Activated CD8-positive, alpha-beta memory T cell treated with anti-CD3 and anti-CD28 coated beads for 36 hours (primary cell): ENCODE measurements around the gene RAB34. TPM values are rescaled to one million over a fixed set of nuclear protein-coding genes. Genes with fewer than 3 reads are reported as not detected.

Experiments used
- CTCF ChIA-PET: fragments of 350-600 bp; sonication (Branson Sonifier 250); formaldehyde crosslinking; loops from one replicate; lab custom pipeline; 2021; ENCODE audit warnings: antibody characterized with exemption; lab: Charles Lee
- POLR2A ChIA-PET: fragments of 350-600 bp; sonication (Branson Sonifier 250); formaldehyde crosslinking; loops from one replicate; lab custom pipeline; 2021; ENCODE audit warnings: antibody characterized with exemption; lab: Charles Lee
- total RNA-seq, 2 experiments: library from RNA; stranded (reverse); gene quantifications; one replicate each; pipeline ENCODE4 v1.2.3, GENCODE V29; 2021

Gene RAB34
- total RNA-seq, 2 experiments from 2014 or later = 8.5 to 11.7 TPM

DNA sequence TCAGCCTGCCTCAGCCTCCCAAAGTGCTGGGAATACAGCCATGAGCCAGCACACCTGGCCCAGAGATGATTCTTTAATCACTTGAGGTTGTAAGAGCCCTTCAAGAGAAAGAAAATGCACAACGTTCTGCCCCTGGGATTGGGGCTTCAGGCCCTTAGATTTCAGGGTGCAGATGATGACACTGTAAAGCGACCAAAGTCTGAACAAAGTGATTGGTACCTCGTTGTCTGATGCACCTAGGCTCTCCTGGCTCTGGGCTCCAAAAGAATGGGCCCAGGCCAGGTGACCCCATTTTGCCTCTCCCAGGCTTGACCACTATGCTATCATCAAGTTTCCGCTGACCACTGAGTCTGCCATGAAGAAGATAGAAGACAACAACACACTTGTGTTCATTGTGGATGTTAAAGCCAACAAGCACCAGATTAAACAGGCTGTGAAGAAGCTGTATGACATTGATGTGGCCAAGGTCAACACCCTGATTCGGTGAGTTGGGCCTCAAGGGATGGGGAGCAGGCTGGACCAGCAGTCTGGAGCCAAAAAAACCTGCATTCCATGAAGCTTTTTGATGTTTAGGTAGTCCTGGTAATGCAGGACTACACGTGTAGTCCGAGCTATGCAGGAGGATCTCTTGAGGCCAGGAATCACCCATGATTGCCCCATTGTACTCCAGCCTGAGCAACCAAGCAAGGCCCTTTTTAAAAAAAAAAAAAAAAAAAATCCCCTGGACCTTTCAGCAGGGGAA is 4.9 kb upstream of the RAB34 start:
- ChIA-PET CTCF (no interaction called here), POLR2A (interaction anchor here (0.6 to 4.2 kb wide), 2 partner anchors 11 to 1113 kb away, joined by 4 to 43 read pairs; partner anchors contain the start of gene PROCA1)

DNA sequence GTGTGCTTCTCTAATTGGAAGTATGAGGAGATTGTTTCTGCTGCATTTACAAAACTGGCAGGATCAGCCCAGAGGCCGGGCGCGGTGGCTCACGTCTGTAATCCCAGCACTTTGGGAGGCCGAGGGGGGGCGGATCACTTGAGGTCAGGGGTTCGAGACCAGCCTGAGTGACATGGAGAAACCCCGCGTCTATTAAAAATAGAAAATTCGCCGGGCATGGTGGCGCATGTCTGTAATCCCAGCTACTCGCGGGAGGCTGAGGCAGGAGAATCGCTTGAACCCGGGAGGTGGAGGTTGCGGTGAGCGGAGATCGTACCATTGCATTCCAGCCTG is 3.3 kb upstream of the RAB34 start:
- ChIA-PET CTCF (interaction anchor here (1.0 to 1.7 kb wide), 3 partner anchors 11 to 427 kb away, joined by 3 read pairs; partner anchors contain the start of gene BLTP2), POLR2A (interaction anchor here (0.7 to 4.2 kb wide), 6 partner anchors 7 to 420 kb away, joined by 3 to 43 read pairs (median 10); partner anchors contain the start of genes NEK8 and PROCA1)

DNA sequence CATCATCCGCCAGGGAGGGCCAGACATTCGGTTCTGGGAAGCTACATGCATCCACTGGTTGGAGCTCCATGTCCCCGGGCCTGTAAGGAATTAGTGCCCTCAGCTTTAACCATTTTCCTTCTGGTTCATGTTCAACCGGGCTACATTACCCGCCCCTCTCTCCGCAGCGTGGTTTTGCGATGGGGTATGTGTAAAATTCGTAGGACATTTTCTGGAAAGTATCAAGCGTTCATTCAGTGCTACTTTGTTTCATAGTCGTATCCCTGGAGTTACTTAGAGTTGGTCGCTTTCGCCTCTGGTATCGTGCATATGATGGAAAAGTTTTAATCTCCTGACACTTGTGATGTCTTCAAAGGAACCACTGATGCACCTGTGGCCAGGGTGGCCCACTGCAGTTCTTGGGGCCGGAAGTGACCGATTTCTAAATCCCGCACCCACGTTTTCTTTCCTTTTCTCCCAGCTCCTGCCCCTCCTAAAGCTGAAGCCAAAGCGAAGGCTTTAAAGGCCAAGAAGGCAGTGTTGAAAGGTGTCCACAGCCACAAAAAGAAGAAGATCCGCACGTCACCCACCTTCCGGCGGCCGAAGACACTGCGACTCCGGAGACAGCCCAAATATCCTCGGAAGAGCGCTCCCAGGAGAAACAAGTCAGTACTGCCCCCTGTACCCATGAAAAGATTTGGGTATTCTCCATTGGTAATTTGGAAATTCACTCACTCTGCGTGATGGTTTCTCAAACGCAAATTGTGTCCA is 2.8 kb upstream of the RAB34 start:
- ChIA-PET CTCF (interaction anchor here (0.6 to 1.7 kb wide), 6 partner anchors 8 to 103 kb away, joined by 3 to 8 read pairs (median 3); partner anchors contain the start of genes BLTP2, NEK8 and PROCA1), POLR2A (interaction anchor here (0.8 to 4.2 kb wide), 11 partner anchors 8 to 420 kb away, joined by 3 to 43 read pairs (median 8); partner anchors contain the start of genes NEK8, PHF12, PIGS and POLDIP2)

DNA sequence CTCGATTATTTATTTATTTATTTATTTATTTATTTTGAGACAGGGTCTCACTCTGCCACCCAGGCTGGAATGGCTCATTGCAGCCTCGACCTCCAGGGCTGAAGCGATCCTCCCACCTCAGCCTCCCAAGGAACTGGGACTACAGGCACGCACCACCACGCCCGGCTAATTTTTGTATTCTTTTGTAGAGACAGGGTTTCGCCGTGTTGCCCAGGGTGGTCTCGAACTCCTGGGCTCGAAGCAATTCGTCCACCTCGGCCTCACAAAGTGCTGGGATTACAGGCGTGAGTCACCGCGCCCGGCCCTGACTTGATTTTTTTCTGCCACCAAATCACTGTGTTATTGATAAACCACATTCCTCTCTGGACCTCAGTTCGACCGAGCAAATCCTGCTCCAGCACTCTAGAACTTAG is 1.4 kb upstream of the RAB34 start:
- POLR2A ChIA-PET = interaction anchor here (0.5 to 4.2 kb wide), 10 partner anchors 7 to 422 kb away, joined by 3 to 43 read pairs (median 8); partner anchors contain the start of genes NEK8, PHF12, PROCA1 and SDF2
- CTCF ChIA-PET = interaction anchor here (0.8 to 1.5 kb wide), 4 partner anchors 8 to 230 kb away, joined by 3 to 8 read pairs (median 6); partner anchors contain the start of genes NEK8 and PROCA1

DNA sequence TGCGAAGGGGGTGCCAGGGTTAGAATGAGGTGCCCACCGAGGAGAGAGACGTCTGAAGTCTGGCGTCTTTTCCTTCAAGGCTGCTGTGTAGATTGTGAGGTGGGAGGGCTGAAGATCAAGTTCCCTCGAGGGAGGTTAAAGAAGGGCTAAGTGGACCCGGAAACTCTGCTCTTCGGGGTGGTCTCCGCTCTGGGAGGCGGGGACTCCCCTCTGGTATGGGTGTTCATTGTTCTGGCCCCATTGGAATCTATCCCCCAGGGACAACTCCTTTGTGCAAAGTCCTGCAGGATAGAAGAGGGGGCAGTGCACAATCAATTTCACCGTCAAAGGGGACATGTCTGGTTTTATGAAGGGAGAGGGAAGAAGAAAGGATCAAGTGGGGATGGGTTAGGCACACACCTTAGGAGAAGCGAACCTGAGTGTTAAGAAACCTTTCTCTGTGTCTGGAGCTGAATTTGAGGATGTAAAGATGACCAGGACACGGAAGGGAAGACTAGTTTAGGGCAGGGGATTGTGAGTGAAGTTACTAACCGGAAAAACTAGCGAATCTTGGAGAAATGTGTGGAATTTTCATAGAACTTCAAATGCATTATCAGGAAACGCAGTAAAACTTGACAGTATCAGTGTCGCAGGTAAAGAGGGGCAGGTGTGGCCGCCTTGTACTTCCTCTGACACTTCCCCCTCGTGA is 809 bp upstream of the RAB34 start:
- ChIA-PET CTCF (interaction anchor here (1.0 to 1.5 kb wide), 2 partner anchors 10 to 231 kb away, joined by 3 to 8 read pairs; partner anchors contain the start of gene NEK8), POLR2A (no interaction called here)

DNA sequence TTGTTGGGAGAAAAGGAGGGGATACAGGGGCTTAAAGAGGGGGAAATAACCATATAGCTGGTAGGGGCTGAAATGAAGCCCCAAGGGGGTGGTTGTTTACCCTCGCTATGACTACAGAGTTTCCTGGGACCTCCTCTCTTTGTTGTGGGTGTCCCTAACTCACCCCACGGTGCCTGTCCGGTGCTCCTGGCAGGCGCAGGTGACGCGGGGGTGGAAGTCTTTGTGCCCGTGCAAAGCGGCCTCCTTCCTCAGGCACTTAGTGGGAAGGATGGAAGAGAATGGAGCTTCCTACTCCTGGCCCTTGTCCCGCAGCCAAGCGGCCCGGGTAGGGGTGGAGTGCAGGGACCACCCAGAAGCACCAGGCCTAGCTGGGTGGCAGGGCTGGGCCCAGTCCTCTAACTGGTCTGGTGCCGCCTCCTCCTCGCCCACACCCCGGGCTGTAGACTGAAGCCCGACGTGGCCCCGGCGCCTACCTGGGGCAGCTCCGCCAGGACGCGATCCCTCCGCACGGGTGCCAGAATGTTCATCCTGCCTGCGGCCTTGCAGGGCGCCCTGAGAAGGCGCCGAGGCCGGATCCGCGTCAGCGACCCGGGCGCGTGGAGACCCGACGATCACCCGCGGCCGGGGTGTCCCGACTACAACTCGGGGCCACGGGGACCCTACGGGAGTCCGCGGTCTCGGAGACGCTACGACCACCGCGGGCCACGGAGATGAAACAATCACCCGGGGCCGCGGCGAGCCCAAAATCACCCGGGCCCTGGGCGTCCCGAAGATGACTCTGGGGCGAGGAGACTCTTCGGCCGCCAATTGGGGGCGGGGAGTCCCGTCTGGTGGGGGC is 709 bp downstream of the RAB34 start:
- CTCF ChIA-PET = interaction anchor here (0.5 to 2.2 kb wide), 2 partner anchors 10 to 1053 kb away, joined by 3 to 10 read pairs; no protein-coding TSS in a partner anchor
- POLR2A ChIA-PET = no interaction called here

DNA sequence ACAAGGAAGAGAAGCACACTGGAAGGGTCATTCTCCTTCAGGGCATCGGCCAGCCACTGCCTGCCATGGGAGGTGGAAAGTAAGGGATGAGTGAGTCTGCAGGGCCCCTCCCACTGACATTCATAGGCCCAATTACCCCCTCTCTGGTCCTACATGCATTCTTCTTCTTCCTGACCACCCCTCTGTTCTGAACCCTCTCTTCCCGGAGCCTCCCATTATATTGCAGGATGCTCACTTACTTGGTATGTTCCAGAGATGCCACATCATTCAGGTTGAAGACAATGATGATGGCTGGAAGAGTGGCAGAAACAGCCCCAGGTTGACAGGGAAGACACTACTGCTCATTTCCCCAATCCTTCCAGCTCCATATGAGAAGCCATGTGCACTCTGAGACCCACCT is 2.5 kb downstream of the RAB34 start:
- ChIA-PET CTCF (interaction anchor here (2.2 kb wide), 1 partner anchor 12 kb away, joined by 10 read pairs; no protein-coding TSS in a partner anchor), POLR2A (no interaction called here)

DNA sequence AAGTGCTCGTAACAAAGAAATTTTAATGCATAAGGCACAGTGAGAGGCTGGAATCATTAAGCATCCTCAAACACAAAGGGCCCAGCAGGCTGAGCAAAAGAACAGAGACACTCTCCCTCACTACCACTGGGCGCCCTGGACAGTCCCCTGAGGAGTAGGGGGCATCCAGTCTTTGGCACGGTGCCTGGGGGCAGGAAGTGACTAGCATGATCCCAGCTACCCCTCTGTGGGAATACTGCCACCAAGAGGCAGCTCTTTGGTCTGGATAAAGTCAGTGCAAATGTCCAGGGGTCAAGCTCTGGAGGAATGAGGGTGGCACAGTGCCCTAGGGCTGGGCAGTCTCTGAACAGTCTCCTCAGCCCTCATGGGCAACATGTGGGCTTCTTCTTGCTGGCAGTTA is 3.4 kb downstream of the RAB34 start:
- CTCF ChIA-PET = no interaction called here

DNA sequence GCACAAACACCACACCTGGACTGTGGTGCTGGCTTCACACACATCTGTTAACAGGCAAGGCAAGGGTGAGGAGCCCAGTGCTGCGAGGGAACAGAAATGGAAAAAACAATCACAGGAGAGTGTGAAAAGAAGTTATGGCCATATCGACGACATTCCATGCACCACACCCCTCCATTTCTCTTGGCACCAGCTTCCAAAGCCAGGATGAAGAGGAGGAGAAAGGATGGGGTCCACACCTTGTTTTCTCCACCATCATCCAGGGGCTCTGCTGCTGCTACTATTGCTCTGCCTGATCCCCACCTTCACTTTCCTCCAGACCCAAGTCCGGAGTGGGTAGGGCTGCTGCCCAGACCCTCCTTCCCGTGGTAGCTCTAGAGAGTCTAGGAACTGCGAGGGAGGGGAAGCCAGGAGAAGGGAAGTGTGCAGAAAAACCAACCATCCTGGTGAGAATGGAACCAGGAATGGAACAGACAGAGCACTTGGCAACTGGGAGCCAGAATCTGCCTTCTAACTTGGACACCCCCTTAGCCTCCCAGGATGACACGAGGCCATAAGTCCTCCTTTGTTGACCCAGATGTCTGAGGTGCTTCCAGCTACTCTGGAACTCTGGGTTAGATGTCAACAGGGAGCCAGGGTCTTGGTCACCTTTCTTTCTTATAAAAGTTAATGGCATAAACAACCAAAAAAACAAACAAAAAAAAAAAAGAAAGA is 4.8 kb downstream of the RAB34 start:
- POLR2A ChIA-PET = interaction anchor here (0.6 to 2.2 kb wide), 3 partner anchors 8 to 51 kb away, joined by 3 to 43 read pairs (median 3); partner anchors contain the start of genes RPL23A, SDF2 and SUPT6H
- CTCF ChIA-PET = interaction anchor here (1.1 kb wide), 1 partner anchor 15 kb away, joined by 3 read pairs; no protein-coding TSS in a partner anchor

More for the DNA sequence above, 3.4 kb downstream of the RAB34 start:
- POLR2A ChIA-PET = no interaction called here

DNA sequence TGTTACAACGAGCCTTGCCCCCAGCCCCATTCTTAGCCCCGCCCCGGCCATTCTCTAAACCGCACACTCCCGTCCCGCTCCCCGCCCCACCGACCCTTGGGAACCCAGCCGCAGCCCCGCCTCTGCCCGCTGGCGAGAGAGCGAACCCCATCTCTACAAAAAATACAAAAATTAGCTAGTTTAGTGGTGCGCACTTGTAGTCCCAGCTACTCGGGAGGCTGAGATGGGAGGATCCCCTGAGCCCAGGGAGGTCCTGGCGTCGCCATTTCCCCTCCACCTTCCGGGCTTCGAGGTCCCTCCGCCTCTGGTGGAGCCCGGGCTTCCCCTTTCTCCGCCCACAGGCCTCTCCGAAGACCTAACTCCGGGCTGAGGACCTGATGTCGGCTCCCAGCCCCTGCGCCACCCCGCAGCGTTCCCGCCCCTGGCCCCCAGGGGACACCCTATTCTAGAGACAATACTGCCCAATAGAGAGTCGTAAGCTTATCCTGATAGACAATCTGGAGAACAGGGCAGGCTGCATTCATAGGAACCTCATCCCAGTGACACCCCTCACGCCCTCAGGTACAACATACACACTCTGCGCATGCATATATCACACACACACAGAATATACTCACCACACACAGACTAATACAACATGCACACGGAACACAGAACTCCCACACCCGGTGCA is 5.5 kb downstream of the RAB34 start:
- POLR2A ChIA-PET = interaction anchor here (0.6 to 2.2 kb wide), 5 partner anchors 9 to 130 kb away, joined by 3 to 43 read pairs (median 3); partner anchors contain the start of genes RPL23A, SDF2, SUPT6H and TLCD1
- CTCF ChIA-PET = interaction anchor here (1.0 to 1.9 kb wide), 3 partner anchors 8 to 68 kb away, joined by 3 to 8 read pairs (median 7); partner anchors contain the start of genes RPL23A and TLCD1

DNA sequence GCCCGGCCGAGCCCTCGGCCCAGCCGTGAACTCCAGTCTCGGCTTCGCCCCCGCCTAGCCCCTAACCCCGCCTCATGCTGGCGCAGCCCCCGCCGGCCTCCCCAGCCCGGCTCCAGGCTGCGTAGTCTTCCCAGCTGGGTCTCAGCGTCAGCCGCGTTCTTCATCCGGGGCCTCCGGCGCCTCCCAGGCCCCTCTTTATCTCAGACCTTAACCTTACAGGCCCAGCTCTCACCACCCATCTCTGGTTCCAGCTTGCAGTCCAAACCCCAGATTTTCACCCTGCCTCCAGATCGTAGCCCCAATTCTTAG is 6.0 kb downstream of the RAB34 start, which contains the start of gene PROCA1:
PROCA1 (minus strand) TSS at position 166 of the 309 bp plus-strand sequence. CDS start 228 bp downstream, outside the sequence.
- POLR2A ChIA-PET = interaction anchor here (0.5 to 2.2 kb wide), 11 partner anchors 9 to 240 kb away, joined by 3 to 43 read pairs (median 5); partner anchors contain the start of genes BLTP2, RPL23A, SDF2 and SUPT6H
- CTCF ChIA-PET = interaction anchor here (1.0 to 1.9 kb wide), 5 partner anchors 8 to 68 kb away, joined by 3 to 8 read pairs (median 3); partner anchors contain the start of genes NEK8, RPL23A and TLCD1

DNA sequence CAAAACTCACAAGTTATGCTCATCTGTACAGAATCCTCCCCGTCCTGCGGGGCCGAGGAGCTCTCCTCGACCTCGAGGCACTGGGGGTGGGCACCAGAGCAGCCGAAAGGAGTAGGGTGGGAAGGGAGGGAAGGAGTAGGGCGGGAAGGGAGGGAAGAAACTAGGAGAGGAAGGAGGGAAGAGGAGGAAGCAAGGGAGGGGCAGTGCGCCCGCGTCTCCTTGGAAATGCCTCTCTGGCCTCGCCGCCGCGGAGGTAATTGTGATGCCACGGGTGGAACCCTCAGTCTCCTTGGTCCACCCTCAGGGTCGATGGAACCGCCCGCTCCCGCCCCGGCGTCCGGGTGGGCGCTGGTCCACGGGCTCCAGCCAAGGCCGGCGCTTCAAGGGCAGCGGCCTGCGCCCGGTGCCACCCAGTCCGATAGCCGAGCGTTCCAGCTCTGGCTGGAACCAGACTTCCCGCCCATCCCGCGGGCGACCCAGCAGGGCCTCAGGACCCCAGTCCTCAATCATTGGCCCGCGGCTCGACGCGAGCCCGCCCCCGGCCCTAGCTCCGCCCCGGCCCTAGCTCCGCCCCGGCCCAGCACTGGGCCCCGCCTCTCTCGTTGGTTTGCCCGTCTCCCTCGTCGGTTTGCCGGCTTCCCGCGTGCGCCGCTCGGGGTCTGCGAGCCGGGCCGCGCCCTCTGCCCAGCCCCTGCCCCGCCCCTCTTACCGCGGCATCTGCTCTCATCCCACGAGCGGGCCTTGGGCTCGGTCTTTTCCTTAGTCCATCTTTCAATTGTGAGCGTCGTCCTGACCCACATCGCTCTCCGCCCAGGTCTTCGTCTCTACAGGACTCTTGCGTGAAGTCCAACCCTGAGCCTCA is 6.6 kb downstream of the RAB34 start:
- ChIA-PET CTCF (interaction anchor here (1.0 to 1.9 kb wide), 5 partner anchors 9 to 67 kb away, joined by 3 to 8 read pairs (median 3); partner anchors contain the start of genes NEK8, RPL23A and TLCD1), POLR2A (interaction anchor here (0.5 to 2.2 kb wide), 11 partner anchors 10 to 241 kb away, joined by 3 to 43 read pairs (median 5); partner anchors contain the start of genes BLTP2, RPL23A, SDF2 and SUPT6H)

DNA sequence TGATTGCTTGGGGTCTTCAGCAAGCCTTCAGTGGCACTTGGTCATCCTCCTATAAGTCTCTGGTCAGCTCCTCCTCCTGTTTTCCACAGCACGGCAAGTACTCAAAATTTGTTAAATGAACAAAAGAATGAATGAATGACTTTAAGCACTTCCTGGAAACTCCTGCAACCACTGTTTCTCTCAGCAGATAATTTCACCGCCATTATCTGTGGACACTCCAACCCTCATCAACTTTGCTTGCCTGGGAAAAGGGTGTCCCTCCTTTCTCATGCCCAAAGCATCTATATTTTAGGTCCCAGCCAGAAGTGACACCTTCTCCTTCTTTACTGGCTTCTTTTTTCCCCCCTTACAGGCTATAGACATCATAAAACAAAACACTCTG is 10.3 kb downstream of the RAB34 start:
- ChIA-PET POLR2A (no interaction called here), CTCF (no interaction called here)

DNA sequence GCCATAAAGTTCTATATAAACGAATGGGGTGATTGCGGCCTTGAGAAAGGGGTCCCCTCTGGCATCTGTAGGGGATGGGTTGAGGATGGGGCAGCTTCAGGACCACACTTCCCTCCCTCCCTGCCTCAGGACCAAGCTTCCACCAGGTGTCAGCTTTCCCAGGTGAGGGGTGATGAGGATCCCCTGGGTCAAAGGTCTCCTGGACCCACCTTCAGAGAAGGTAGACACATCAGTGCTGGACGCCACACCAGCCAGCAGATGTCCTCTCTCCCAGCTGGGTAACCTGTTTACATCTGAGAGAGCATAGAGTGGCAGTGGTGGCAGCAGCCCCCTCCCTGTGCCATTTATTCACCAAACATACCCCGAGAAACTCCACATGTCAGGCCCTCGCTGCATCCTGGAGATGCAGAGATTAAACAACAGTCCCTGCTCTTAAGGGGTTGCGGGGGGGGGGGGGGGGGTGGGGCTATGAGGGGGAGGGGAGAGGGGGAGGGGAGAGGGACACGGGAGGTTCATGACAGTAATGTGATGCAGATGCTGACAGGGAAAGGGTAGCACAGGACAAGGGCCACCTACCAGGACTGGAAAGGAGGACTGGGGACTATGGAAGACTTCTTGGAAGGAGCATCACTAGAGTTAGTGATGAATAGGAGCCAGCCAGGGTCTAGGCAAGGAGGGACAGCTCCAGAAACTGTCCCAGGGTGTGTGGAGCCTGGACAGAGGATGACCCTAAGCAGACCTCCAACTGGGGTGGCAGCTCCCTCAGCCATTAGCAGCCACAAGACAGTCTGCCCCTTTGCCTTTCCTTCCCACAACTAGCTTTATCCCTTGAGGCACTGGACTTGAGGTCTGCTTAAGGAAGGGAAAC is 11.0 kb downstream of the RAB34 start:
- POLR2A ChIA-PET = no interaction called here
- CTCF ChIA-PET = no interaction called here
